CD4-positive, alpha-beta T cell treated with Interleukin-6 for 4 hours (primary cell): ENCODE measurements around the gene RARB.

Experiments
- DNase-seq: peaks from one replicate; pipeline ENCODE4 v3.0.0-alpha.2; 2020; ENCODE audit warnings: mixed read lengths

RARB gene

GRCh38 chr3:25619382-25619781 is 191.3 kb downstream of the RARB start:
- DNase-seq = no peak

GRCh38 chr3:25620493-25620892 is 192.4 kb downstream of the RARB start:
- DNase-seq = no peak

DNA sequence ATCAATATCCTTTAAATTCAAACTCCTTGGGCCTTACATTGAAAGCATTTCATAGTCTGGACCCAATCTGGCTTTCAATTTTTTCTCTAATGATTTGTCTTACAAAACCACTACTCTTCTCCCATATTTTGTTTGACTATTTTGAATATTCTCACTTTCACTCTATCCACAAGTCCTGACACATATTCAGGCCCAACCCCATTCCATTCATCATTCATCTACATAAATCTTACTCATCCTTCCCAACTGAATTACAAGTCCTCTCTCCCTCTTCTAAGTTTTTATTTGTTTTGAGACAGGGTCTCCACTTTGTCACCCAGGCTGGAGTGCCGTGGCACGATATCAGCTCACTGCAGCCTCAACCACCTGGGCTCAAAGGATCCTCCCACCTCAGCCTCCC is 193.0 kb downstream of the RARB start:
- no peak for DNase-seq

- DNase-seq = no peak
Measured at GRCh38 chr3:25631989-25632388, 203.9 kb downstream of the RARB start.

DNA sequence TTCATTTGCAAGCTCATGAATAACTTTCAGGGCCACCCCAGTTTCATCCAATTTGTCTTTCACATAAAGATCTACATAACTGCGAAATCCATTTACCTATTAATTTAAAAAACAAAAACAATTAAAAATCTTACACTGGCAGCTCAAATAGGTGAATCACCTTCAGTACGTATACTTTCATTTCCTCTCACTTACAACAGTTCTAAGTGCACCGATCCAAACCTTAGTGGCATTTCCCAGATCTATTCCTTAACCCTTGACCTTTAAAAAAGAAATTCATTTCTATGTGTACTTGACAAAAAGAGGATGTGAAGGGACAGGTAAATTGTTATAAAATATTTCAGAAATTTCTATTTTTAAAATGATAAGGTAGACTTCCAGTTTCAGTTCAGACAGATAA is 205.9 kb downstream of the RARB start:
- no peak for DNase-seq

DNA sequence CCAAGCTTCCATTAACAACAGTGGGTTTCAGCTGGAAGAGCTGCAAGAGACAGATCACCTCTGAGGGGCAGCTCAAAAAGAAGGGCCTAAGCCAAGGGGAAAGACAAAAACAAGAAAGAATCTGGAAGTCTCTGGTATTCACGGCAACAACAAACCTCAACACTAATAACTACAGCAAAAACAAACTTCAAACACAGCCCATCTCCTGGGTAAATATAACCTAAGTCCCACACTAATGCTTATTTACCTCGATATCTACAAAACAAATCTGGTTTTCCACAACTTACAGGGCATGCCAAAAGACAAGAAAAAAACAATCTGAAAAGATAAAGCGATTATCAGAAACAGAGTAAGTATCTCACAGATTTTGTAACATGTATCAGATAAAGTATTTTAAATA is 207.0 kb downstream of the RARB start:
- DNase-seq = no peak
